GM19397 (cell line): ENCODE results near the gene NELFB.
"Not testable (repeated sequence)": the region's sequence is repeated elsewhere in the genome, so short reads cannot be mapped to it uniquely, and the experiment has no call there.

Experiments
- ATAC-seq: cut with Tn5 transposase; IDR thresholded peaks from one replicate; pipeline ENCODE4 v1.9.1; 2021; ENCODE audit warnings: mild to moderate bottlenecking, moderate library complexity; ENCODE audit not compliant: unreplicated experiment

The NELFB gene

GRCh38 chr9:137245450-137246421, 9.4 kb upstream of the NELFB start:
- no peak for ATAC-seq

GRCh38 chr9:137247135-137247915, 7.8 kb upstream of the NELFB start:
- ATAC-seq, result no peak

- ATAC-seq, result no peak
These were observed 7.3 kb upstream of the NELFB start for GRCh38 chr9:137247916-137248175.

DNA sequence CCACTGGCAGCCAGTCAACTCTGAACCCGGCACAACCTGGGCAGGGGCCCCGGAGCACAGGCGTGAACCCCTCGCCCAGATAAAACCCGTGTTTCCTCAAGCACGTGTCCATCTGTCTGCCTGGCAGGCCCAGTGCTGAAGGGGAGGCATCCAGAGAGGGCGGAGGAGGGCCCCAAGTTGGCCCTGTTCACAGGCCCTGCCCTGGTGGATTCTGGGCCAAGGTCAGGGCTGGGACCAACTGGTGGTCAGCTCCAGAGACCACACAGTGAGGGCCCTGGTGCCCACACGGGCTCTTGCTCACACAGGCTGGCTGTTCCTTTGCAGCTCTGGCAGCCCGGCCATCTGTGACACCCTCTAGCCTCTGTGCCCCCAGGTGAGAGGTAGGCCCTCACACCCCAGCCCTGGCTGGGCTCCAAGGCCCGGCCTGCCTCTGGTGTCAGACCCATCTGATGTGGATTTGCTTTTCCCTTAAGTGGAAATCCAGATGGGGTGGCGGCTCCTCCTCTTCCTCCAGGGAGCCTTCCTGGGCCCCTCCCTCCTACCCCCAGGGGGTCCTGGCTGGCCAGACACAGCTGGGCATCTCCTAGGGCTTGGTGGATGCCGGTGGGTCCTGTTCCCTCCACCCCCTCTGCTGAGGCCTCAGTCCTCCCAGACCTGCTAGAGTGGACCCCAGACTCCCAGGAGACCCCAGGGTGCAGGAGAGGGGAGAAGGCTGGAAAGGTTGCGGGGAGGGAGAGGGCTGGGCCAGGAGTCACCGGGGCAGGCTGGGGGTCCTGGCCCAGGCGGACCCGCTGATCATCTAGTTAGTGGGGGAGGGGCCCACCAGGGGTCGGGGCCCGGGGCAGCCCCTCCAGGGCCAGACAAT, 4.6 kb upstream of the NELFB start:
- no peak for ATAC-seq

GRCh38 chr9:137251194-137251461, 4.0 kb upstream of the NELFB start, which contains the start of gene STPG3:
Gene STPG3 (plus strand): TSS chr9:137251286. CDS start chr9:137251287, 1 bp downstream.
- no peak for ATAC-seq

DNA sequence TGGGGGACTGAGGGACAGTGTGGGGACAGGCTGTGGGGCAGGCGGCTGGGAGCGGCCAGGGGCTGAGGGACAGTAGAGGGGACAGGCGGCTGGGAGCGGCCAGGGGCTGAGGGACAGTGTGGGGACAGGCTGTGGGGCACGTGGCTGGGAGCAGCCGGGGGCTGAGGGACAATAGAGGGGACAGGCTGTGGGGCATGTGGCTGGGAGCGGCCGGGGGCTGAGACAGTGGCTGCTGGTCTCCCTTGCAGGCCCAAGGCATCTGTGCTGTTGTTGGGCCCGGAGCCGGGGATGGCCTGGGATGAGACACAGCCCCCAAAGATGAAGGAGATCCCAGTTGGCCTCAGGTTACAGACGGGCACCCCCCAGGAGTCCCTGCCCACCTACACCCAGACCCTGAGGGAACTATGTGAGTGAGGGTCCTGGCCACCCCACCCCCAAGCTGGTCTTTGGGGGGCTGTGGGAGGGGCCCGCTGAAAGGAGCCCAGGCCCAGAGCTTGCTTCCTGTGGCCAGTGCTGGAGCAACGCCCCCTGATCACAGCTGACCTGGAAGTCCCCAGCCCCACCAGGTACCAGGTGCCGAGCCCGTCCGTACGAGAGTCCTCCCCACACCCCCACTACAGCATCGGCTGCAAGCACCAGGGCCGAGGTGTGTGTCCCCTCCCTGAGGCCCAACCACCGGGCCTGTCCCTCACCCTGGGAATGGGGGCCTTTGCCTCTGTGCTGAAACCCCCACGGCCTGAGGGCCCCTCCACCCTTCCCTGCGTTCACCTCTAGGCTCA, 3.4 kb upstream of the NELFB start:
- ATAC-seq, result no peak

DNA sequence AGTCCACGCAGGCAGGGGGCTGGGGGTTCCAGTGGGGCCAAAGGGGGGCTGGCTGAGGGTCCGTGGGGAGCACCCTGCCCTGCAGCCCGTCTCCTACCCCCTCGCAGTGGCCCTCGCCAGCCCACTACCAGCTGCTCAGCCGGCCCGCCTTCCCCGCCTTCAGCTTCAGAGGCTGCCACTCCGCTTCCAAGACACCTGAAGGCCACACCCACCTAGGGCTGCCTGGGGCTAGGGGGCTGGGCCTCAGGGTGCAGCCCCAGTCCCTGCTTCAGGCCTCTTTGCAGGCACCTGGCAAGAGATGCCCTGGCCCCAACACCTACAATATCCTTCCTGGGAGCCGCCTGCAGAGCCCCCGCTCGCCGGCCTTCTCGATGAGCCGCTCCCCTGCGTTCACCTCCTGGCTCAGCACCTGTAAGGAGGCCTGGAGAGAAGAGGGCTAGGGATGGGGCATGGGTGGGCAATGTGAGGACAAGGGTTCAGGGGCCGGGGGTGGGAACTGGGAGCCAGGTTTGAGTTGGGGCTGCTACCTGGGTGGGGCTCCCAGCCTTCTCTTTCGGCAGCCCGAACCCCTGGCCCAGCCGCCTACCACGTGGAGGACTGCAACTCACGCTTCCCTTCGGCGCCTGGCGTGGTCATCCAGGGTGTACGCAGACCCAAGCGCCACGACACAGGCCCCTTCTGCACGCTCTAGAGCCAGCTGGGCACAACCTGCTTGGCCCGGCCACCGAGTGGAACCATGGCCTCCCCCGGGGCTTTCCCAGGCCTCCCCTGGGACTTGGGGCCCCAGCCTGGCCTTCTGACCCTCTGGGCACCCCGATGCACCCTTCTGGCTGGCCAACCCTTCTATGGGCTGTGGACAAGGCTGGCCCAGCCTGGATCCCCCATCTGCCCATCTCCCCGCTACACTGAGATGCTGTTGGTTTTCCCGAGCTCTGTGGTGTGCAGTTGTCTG, 2.3 kb upstream of the NELFB start:
- no peak for ATAC-seq

GRCh38 chr9:137253717-137254623, 1.2 kb upstream of the NELFB start:
- no peak for ATAC-seq

DNA sequence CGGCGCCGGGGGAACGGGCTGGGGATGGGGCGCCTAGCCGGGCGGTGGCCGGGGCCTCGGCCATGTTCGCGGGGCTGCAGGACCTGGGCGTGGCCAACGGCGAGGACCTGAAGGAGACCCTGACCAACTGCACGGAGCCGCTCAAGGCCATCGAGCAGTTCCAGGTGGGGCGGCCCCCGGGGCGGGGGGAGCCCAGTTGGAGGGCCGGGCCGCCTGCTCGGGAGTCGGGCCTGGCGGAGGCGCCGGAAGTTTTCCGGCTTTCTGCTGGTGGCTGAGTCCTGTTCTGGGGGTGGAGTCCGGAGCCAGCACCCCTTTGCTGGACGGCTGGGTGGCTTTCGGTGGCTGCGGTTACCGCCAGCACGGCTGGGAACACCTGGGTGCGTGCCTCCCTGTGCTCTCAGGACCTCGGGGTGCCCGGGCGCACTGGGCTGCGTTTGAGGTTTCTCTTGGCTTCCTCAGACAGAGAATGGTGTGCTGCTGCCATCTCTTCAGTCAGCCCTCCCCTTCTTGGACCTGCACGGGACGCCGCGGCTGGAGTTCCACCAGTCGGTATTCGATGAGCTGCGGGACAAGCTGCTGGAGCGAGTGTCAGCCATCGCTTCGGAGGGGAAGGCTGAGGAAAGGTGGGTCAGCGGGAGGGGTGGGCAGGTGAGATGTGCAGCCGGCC, 454 bp downstream of the NELFB start:
- ATAC-seq, result no peak

DNA sequence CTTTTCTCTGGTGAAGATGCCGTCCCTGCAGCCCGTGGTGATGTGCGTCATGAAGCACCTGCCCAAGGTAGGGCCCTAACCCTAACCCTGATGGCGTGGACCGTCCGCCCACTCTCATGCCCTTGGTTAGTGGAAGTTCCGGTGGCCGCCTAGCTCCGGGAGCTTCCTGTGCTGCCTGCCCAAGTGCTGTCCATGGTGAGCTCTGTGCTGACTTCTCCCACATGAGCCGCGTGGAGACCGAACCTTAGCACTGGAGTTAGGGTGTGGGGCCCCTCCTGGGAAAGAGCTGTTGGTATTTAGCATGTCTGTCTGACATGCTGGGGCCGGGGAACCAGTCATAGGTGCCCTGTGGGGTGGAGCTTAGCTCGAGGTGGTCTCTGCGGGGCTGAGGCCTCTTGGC, 1.2 kb downstream of the NELFB start:
- ATAC-seq, result no peak

- no peak for ATAC-seq
These were observed 1.7 kb downstream of the NELFB start for GRCh38 chr9:137256856-137257255.

DNA sequence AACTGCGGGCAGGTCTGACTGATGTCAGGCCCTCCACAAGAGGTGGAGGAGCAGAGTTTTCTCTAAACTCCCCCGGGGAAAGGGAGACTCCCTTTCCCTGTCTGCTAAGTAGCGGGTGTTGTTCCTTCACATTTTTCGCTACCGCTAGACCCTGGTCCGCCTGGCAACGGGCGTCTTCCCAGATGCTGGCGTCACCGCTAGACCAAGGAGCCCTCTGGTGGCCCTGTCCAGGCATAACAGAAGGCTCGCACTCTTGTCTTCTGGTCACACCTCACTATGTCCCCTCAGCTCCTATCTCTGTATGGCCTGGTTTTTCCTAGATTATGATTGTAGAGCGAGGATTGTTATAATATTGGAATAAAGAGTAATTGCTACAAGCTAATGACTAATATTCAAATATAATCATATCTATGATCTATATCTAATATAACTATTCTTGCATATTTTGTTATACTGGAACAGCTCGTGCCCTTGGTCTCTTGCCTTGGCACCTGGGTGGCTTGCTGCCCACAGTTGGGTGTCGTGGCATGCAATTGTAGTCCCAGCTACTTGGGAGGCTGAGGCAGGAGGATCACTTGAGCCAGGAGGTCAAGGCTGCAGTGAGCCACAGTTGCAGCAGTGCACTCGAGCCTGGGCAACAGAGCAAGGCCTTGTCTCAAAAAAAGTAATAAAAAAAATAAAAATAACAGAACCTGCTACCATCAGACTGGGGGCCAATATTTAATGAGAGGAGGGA, 7.2 kb downstream of the NELFB start:
- not testable (repeated sequence) for ATAC-seq

- ATAC-seq, result no peak
These were observed 7.8 kb downstream of the NELFB start for GRCh38 chr9:137262909-137263285.

GRCh38 chr9:137263506-137263905, 8.4 kb downstream of the NELFB start:
- ATAC-seq, result no peak

- no peak for ATAC-seq
These were observed 8.9 kb downstream of the NELFB start for GRCh38 chr9:137264067-137264466.

GRCh38 chr9:137265496-137266161, 10.5 kb downstream of the NELFB start:
- no peak for ATAC-seq

DNA sequence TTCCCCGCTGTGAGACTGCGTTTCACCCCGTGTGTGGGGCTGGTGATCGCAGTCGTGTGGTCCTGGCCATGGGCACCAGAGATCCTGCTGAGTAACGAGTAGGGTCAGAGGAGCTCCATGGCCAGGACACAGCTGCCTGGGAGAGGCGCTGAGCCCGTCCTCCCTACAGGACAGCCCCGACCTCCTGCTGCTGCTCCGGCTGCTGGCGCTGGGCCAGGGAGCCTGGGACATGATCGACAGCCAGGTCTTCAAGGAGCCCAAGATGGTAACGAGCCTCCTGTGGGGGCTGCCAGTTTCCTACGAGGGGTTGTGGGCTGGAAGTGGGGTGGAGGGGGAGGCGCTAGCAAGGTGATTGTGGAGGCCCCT, 11.0 kb downstream of the NELFB start:
- ATAC-seq, result no peak
